CD8-positive, alpha-beta memory T cell (primary cell): Measurements from ENCODE around the gene CHN1. TPM values are rescaled to one million over a fixed set of nuclear protein-coding genes. Genes with fewer than 3 reads are reported as not detected.

ENCODE experiments used
- CTCF ChIA-PET: fragments of 350-600 bp; sonication (Branson Sonifier 250); formaldehyde crosslinking; loops from one replicate; lab custom pipeline; 2021; ENCODE audit warnings: antibody characterized with exemption; lab: Charles Lee
- POLR2A ChIA-PET: fragments of 350-600 bp; sonication (Branson Sonifier 250); formaldehyde crosslinking; loops from one replicate; lab custom pipeline; 2021; ENCODE audit warnings: antibody characterized with exemption; lab: Charles Lee
- DNase-seq, 5 donors: peaks; one replicate each; pipeline versions ENCODE4 v3.0.0 to v3.0.0-alpha.2; 2020 to 2022; ENCODE audit warnings: mixed read lengths in 1 of 5
- H3K27ac ChIP-seq: one replicate; pipeline ENCODE4 v1.7.0; 2013; ENCODE audit warnings: low read depth, mild to moderate bottlenecking, low read length, moderate library complexity
- H3K27me3 ChIP-seq: 2 replicates; pipeline ENCODE4 v1.7.0; 2013; ENCODE audit warnings: low read length, mild to moderate bottlenecking; ENCODE audit not compliant: insufficient read depth, poor library complexity, severe bottlenecking
- H3K36me3 ChIP-seq: 2 replicates; pipeline ENCODE4 v1.7.0; 2013; ENCODE audit warnings: mild to moderate bottlenecking, low read length, moderate library complexity; ENCODE audit not compliant: insufficient read depth
- H3K4me1 ChIP-seq: 2 replicates; pipeline ENCODE4 v1.7.0; 2013; ENCODE audit warnings: mild to moderate bottlenecking, low read length, moderate library complexity; ENCODE audit not compliant: insufficient read depth
- H3K4me3 ChIP-seq: 2 replicates; pipeline ENCODE4 v1.7.0; 2013; ENCODE audit warnings: mild to moderate bottlenecking, low read length
- H3K9me3 ChIP-seq: 2 replicates; pipeline ENCODE4 v1.7.0; 2013; ENCODE audit warnings: mild to moderate bottlenecking, low read length
- H3K27ac Mint-ChIP-seq, 8 donors: one replicate each; pipeline ENCODE4 v1.8.0; 2020 to 2021; ENCODE audit warnings: mixed read lengths in 8 of 8, mild to moderate bottlenecking in 6 of 8, inconsistent platforms in 3 of 8, moderate library complexity in 3 of 8
- H3K27me3 Mint-ChIP-seq, 2 donors: one replicate each; pipeline ENCODE4 v1.8.0; 2020 to 2021; ENCODE audit warnings: mixed read lengths in 2 of 2, mild to moderate bottlenecking in 1 of 2, moderate library complexity in 1 of 2
- H3K36me3 Mint-ChIP-seq, 3 donors: one replicate each; pipeline ENCODE4 v1.8.0; 2020 to 2021; ENCODE audit warnings: mixed read lengths in 3 of 3, inconsistent platforms in 1 of 3, mild to moderate bottlenecking in 1 of 3
- H3K4me1 Mint-ChIP-seq, 3 donors: one replicate each; pipeline ENCODE4 v1.8.0; 2020 to 2021; ENCODE audit warnings: mixed read lengths in 3 of 3, inconsistent platforms in 1 of 3, mild to moderate bottlenecking in 1 of 3
- H3K4me3 Mint-ChIP-seq, 7 donors: one replicate each; pipeline ENCODE4 v1.8.0; 2020 to 2021; ENCODE audit warnings: mixed read lengths in 7 of 7, mild to moderate bottlenecking in 6 of 7, moderate library complexity in 4 of 7, inconsistent platforms in 2 of 7
- H3K9me3 Mint-ChIP-seq, 5 donors: one replicate each; pipeline ENCODE4 v1.8.0; 2020 to 2022; ENCODE audit warnings: mixed read lengths in 5 of 5, mild to moderate bottlenecking in 3 of 5, moderate library complexity in 2 of 5, inconsistent platforms in 1 of 5
- polyA plus RNA-seq: library from polyadenylated mRNA; unstranded; fragments of 300-500 nt; fragmentation: Illumina TruSeq; gene quantifications from one replicate; pipeline ENCODE4 v1.2.3, GENCODE V29; 2021
- total RNA-seq, 2 experiments: library from RNA; stranded (reverse); gene quantifications; one replicate each; pipeline ENCODE4 v1.2.3, GENCODE V29; 2021

The CHN1 gene
- total and polyA plus RNA-seq, 3 experiments from 2014 or later = 13.1 to 22.1 (median 18.4) TPM

- Histone ChIP-seq H3K4me1 (peaks cover 25% of the 10 kb centered on the region), H3K27ac (no peak overlapping the region), H3K4me3 (no peak overlapping the region), H3K36me3 (no peaks in the 10 kb centered on the region), H3K27me3 (no peaks in the 10 kb centered on the region), H3K9me3 (no peaks in the 10 kb centered on the region)
- ChIA-PET CTCF (interaction anchor here (1.0 to 6.7 kb wide), 6 partner anchors 8 to 217 kb away, joined by 3 to 49 read pairs (median 21); no protein-coding TSS in a partner anchor), POLR2A (no interaction called here)
- H3K27me3 Mint-ChIP-seq = peaks cover 2 to 5% of the 10 kb centered on the region in 2 donors
- H3K9me3 Mint-ChIP-seq = no peaks in the 10 kb centered on the region
- peak overlapping the region in 3 of 8 donors; percentile 2 to 72 (median 5) for H3K27ac Mint-ChIP-seq
- H3K4me1 Mint-ChIP-seq = peaks cover 16 to 32% (median 28%) of the 10 kb centered on the region in 3 donors
- no peak for DNase-seq
- no peaks in the 10 kb centered on the region for H3K36me3 Mint-ChIP-seq
- no peak overlapping the region for H3K4me3 Mint-ChIP-seq
These were observed 232.0 kb downstream of the CHN1 start for GRCh38 chr2:174773215-174773614.

GRCh38 chr2:174772472-174772801 is 232.7 kb downstream of the CHN1 start:
- no peak overlapping the region for H3K4me3 ChIP-seq
- H3K4me3 Mint-ChIP-seq = no peak overlapping the region
- no peaks in the 10 kb centered on the region for H3K27me3 ChIP-seq
- H3K27ac Mint-ChIP-seq = peak overlapping the region in 4 of 8 donors; percentile 11 to 85 (median 56)
- H3K4me1 ChIP-seq = peaks cover 17% of the 10 kb centered on the region
- no peaks in the 10 kb centered on the region for H3K36me3 Mint-ChIP-seq
- H3K36me3 ChIP-seq = no peaks in the 10 kb centered on the region
- H3K4me1 Mint-ChIP-seq = peaks cover 8 to 24% (median 21%) of the 10 kb centered on the region in 3 donors
- no peak overlapping the region for H3K27ac ChIP-seq
- ChIA-PET CTCF (interaction anchor here (0.8 to 6.7 kb wide), 9 partner anchors 9 to 218 kb away, joined by 3 to 49 read pairs (median 7); no protein-coding TSS in a partner anchor), POLR2A (no interaction called here)
- DNase-seq = no peak
- H3K9me3 Mint-ChIP-seq = no peaks in the 10 kb centered on the region
- no peaks in the 10 kb centered on the region for H3K9me3 ChIP-seq
- H3K27me3 Mint-ChIP-seq = peaks cover 1 to 7% of the 10 kb centered on the region in 2 donors

- peak overlapping the region in 6 of 8 donors; percentile 20 to 85 (median 60) for H3K27ac Mint-ChIP-seq
- H3K27me3 ChIP-seq = no peaks in the 10 kb centered on the region
- no peak overlapping the region for H3K4me3 ChIP-seq
- H3K27ac ChIP-seq = no peak overlapping the region
- ChIA-PET CTCF (interaction anchor here (0.6 to 6.7 kb wide), 17 partner anchors 9 to 219 kb away, joined by 3 to 49 read pairs (median 4); no protein-coding TSS in a partner anchor), POLR2A (no interaction called here)
- peaks cover 0 to 12% of the 10 kb centered on the region in 2 donors for H3K27me3 Mint-ChIP-seq
- H3K4me1 ChIP-seq = peaks cover 11% of the 10 kb centered on the region
- peaks cover 5 to 19% (median 16%) of the 10 kb centered on the region in 3 donors for H3K4me1 Mint-ChIP-seq
- peak in 1 of 5 donors; percentile 66 for DNase-seq
- H3K4me3 Mint-ChIP-seq = no peak overlapping the region
- no peaks in the 10 kb centered on the region for H3K9me3 ChIP-seq
- no peaks in the 10 kb centered on the region for H3K36me3 ChIP-seq
- no peaks in the 10 kb centered on the region for H3K36me3 Mint-ChIP-seq
- H3K9me3 Mint-ChIP-seq = no peaks in the 10 kb centered on the region
These were observed 233.3 kb downstream of the CHN1 start for GRCh38 chr2:174771631-174772471.

- no peak for DNase-seq
- H3K4me3 Mint-ChIP-seq = no peak overlapping the region
- no peaks in the 10 kb centered on the region for H3K9me3 Mint-ChIP-seq
- no peaks in the 10 kb centered on the region for H3K27me3 ChIP-seq
- H3K9me3 ChIP-seq = no peaks in the 10 kb centered on the region
- CTCF ChIA-PET = interaction anchor here (0.6 to 6.7 kb wide), 16 partner anchors 8 to 220 kb away, joined by 3 to 49 read pairs (median 4); no protein-coding TSS in a partner anchor
- peaks cover 3 to 13% (median 10%) of the 10 kb centered on the region in 3 donors for H3K4me1 Mint-ChIP-seq
- H3K4me3 ChIP-seq = no peak overlapping the region
- no peaks in the 10 kb centered on the region for H3K36me3 Mint-ChIP-seq
- POLR2A ChIA-PET = no interaction called here
- no peaks in the 10 kb centered on the region for H3K36me3 ChIP-seq
- peaks cover 5% of the 10 kb centered on the region for H3K4me1 ChIP-seq
- H3K27me3 Mint-ChIP-seq = peaks cover 2 to 12% of the 10 kb centered on the region in 2 donors
- peak overlapping the region in 3 of 8 donors; percentile 12 to 43 (median 26) for H3K27ac Mint-ChIP-seq
- no peak overlapping the region for H3K27ac ChIP-seq
These were observed 234.0 kb downstream of the CHN1 start for GRCh38 chr2:174771136-174771535.

- no peaks in the 10 kb centered on the region for H3K9me3 ChIP-seq
- Mint-ChIP-seq H3K9me3 (no peaks in the 10 kb centered on the region), H3K36me3 (no peaks in the 10 kb centered on the region), H3K27ac (peak overlapping the region in 3 of 8 donors; percentile 2 to 58 (median 36)), H3K4me1 (peaks cover 0 to 5% (median 4%) of the 10 kb centered on the region in 3 donors), H3K27me3 (peaks cover 8 to 18% of the 10 kb centered on the region in 2 donors), H3K4me3 (no peak overlapping the region)
- no peak overlapping the region for H3K27ac ChIP-seq
- CTCF ChIA-PET = interaction anchor here (6.7 kb wide), 1 partner anchor 19 kb away, joined by 33 read pairs; no protein-coding TSS in a partner anchor
- no peak overlapping the region for H3K4me3 ChIP-seq
- no peaks in the 10 kb centered on the region for H3K36me3 ChIP-seq
- POLR2A ChIA-PET = no interaction called here
- H3K4me1 ChIP-seq = no peaks in the 10 kb centered on the region
- H3K27me3 ChIP-seq = no peaks in the 10 kb centered on the region
- no peak for DNase-seq
These were observed 236.6 kb downstream of the CHN1 start for GRCh38 chr2:174768557-174768956.

GRCh38 chr2:174766271-174766670 is 238.9 kb downstream of the CHN1 start:
- H3K4me3 ChIP-seq = no peak overlapping the region
- no peak overlapping the region for H3K27ac ChIP-seq
- no peaks in the 10 kb centered on the region for H3K4me1 ChIP-seq
- H3K27me3 Mint-ChIP-seq = peaks cover 8 to 18% of the 10 kb centered on the region in 2 donors
- ChIA-PET CTCF (interaction anchor here (1.4 to 2.2 kb wide), 2 partner anchors 17 to 223 kb away, joined by 4 to 7 read pairs; no protein-coding TSS in a partner anchor), POLR2A (no interaction called here)
- H3K27ac Mint-ChIP-seq = no peak overlapping the region
- no peaks in the 10 kb centered on the region for H3K36me3 ChIP-seq
- DNase-seq = no peak
- no peaks in the 10 kb centered on the region for H3K9me3 Mint-ChIP-seq
- H3K36me3 Mint-ChIP-seq = no peaks in the 10 kb centered on the region
- H3K9me3 ChIP-seq = no peaks in the 10 kb centered on the region
- no peaks in the 10 kb centered on the region for H3K27me3 ChIP-seq
- H3K4me1 Mint-ChIP-seq = no peaks in the 10 kb centered on the region
- H3K4me3 Mint-ChIP-seq = no peak overlapping the region

- CTCF ChIA-PET = interaction anchor here (1.3 to 2.2 kb wide), 3 partner anchors 16 to 223 kb away, joined by 3 to 7 read pairs (median 4); no protein-coding TSS in a partner anchor
- POLR2A ChIA-PET = no interaction called here
- Mint-ChIP-seq H3K36me3 (no peaks in the 10 kb centered on the region), H3K27ac (no peak overlapping the region), H3K4me1 (no peaks in the 10 kb centered on the region), H3K27me3 (peaks cover 8 to 21% of the 10 kb centered on the region in 2 donors), H3K4me3 (no peak overlapping the region), H3K9me3 (no peaks in the 10 kb centered on the region)
- Histone ChIP-seq H3K4me3 (no peak overlapping the region), H3K4me1 (no peaks in the 10 kb centered on the region), H3K27me3 (no peaks in the 10 kb centered on the region), H3K27ac (no peak overlapping the region), H3K36me3 (no peaks in the 10 kb centered on the region), H3K9me3 (no peaks in the 10 kb centered on the region)
- no peak for DNase-seq
These were observed 239.6 kb downstream of the CHN1 start for GRCh38 chr2:174765576-174765975.
